C4-2B (cell line): Measurements from ENCODE around the gene TPPP2.
A peak's percentile ranks its signal among the peaks of the same experiment; 100 is the strongest.
"Not testable (repeated sequence)": the region's sequence is repeated elsewhere in the genome, so short reads cannot be mapped to it uniquely, and the experiment has no call there.

ENCODE experiments used
- H3K27ac ChIP-seq: fragments of 450-650 bp; 2 replicates; pipeline ENCODE4 v1.5.1; 2017
- ZFX ChIP-seq: fragments of 450-650 bp; IDR thresholded peaks from 2 replicates; pipeline ENCODE4 v1.6.1; 2017
- TF ChIP-seq, protein P1 (sequence below): fragments of 450-650 bp; conservative IDR thresholded peaks from 2 replicates; pipeline ENCODE4 v1.5.1; 2017; ENCODE audit warnings: mild to moderate bottlenecking

The TPPP2 gene

DNA sequence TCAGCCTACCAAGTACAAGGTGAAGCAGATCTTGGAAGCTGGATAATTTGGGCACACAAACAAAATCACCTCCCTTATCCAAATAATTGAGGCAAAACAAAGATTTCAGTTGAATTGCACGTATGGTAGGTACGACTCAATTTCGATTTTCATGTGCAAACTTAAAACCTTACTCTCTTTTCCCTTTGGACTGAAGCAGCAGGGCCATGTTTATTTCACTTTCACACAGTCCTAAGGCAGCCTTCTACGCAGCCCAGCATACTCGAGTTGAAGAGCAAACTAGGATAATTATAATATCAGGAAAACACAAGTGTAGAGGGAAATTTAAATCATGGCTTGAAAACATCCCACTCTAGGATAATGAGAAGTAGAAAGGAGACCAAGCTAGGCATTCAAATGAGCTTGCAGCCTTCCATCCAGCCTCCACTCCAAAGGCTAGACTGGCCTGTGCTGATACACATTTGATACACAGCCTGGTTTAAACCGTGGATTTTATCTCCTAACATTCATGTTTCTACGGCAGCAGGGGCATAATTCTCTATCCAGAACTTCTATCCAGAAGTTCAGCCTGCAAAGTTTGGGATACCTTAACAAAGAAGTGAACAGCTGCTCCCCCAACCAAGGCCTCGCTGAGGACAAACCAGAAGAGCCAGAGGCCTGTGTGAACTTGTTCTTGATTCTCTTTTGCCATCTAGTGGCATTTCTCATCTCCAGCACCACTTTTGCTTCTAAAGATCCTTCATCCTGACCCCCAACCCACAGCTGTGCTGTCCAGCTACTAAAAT is 9.8 kb downstream of the TPPP2 start:
- TF ChIP-seq, protein P1, sequence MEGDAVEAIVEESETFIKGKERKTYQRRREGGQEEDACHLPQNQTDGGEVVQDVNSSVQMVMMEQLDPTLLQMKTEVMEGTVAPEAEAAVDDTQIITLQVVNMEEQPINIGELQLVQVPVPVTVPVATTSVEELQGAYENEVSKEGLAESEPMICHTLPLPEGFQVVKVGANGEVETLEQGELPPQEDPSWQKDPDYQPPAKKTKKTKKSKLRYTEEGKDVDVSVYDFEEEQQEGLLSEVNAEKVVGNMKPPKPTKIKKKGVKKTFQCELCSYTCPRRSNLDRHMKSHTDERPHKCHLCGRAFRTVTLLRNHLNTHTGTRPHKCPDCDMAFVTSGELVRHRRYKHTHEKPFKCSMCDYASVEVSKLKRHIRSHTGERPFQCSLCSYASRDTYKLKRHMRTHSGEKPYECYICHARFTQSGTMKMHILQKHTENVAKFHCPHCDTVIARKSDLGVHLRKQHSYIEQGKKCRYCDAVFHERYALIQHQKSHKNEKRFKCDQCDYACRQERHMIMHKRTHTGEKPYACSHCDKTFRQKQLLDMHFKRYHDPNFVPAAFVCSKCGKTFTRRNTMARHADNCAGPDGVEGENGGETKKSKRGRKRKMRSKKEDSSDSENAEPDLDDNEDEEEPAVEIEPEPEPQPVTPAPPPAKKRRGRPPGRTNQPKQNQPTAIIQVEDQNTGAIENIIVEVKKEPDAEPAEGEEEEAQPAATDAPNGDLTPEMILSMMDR: peak; percentile 54
- TF ChIP-seq ZFX: no peak
- no peak overlapping the region for H3K27ac ChIP-seq

DNA sequence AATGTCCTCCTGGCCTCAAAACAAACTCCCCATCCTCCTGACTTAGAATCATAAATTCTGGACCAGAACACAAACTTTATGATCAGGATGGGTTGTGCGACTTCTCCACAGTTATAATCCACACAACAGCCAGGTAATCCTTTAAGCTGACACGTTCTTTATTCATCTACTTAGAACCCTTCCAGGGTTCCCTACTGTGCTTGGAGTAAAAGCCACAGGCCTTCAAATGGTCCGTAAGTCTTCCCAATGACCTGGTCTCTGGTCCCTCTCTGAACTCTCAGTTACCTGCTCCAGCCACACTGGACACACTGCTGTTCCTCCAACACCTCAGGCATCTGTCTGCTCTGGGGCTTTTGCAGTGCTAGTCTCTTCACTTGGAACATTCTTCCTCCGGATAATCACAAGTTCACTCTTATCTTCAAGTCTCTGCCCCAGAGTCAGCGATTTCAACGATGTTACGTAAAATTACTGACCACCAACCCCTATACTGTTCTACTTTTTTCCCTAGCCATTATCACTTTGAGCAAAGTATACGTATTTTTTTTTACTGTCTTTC is 10.4 kb downstream of the TPPP2 start:
- H3K27ac ChIP-seq: no peak overlapping the region
- TF ChIP-seq, protein P1: peak; percentile 32
- no peak for TF ChIP-seq ZFX

DNA sequence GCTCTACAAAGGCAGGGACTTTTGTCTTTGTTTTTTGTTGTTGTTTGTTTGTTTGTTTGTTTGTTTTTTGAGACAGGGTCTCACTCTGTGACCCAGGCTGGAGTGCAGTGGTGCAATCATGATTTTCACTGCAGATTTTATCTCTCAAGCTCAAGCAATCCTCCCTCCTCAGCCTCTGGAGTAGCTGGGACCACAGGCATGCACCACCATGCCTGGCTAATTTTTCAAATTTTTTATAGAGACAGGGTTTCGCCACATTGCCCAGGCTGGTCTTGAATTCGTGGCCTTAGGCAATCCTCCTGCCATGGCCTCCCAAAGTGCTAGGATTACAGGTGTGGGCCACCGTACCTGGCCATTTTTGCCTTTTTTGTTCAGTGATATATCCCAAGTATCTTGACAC is 10.9 kb downstream of the TPPP2 start:
- H3K27ac ChIP-seq: not testable (repeated sequence)

DNA sequence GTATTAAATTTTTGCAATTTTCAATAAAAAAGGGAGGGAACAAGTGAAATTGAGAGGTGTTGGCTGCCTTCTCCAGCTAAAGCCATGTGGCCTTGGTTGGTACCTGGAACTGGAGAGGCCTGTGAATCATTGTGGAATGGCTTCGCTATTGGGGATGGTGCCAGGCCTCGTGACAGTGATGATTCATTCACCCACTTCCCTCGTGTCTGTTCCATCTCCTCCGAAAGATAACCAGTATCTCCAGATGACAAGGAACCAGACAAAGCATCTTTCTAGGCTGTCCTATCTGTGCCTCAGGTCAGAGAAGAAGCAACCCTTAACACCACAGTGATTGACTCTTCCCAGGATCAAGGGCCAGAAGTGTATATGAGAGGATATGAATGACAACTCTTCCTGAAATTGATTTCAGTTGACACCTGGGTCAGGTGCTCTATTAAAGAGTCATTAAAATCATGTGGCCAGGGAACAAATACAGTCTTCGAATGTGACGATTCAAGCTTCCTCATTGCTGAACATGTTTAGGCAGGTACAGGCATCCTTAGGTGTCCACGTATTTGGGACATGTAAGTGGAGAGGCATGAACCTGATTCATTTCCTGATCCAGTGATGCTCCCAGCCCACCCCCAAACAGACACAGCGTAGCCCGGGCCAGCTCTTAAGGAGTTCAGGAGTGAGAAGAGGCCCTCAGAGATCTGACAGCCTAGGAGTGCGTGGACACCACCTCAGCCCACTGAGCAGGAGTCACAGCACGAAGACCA is 11.8 kb downstream of the TPPP2 start, which contains the start of gene RNASE7:
TSS of gene RNASE7 (plus strand) at position 687 of the 758 bp plus-strand sequence. CDS start 631 bp downstream, outside the sequence.
- peak within 1 kb of the TSS; percentile 27; the same call in 1 of the 2 replicates for H3K27ac ChIP-seq
- TF ChIP-seq, protein P1: no peak
- TF ChIP-seq ZFX: no peak

DNA sequence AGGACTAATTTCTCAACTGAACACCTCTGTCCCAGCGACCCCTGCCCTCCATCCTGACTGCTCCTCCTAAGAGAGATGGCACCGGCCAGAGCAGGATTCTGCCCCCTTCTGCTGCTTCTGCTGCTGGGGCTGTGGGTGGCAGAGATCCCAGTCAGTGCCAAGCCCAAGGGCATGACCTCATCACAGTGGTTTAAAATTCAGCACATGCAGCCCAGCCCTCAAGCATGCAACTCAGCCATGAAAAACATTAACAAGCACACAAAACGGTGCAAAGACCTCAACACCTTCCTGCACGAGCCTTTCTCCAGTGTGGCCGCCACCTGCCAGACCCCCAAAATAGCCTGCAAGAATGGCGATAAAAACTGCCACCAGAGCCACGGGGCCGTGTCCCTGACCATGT is 12.9 kb downstream of the TPPP2 start:
- peak overlapping the region; percentile 27; the same call in 1 of the 2 replicates for H3K27ac ChIP-seq
- TF ChIP-seq ZFX: no peak
- TF ChIP-seq, protein P1: no peak

DNA sequence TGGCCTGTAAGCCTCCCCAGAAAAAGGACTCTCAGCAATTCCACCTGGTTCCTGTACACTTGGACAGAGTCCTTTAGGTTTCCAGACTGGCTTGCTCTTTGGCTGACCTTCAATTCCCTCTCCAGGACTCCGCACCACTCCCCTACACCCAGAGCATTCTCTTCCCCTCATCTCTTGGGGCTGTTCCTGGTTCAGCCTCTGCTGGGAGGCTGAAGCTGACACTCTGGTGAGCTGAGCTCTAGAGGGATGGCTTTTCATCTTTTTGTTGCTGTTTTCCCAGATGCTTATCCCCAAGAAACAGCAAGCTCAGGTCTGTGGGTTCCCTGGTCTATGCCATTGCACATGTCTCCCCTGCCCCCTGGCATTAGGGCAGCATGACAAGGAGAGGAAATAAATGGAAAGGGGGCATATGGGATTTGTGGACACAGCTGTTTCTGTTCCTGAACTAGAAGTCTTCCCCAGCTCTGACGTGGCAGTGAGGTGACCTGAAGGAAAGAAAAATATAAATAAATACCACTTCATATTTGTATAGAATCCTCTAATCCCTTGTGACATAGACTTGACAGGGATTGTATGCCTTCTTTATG is 13.5 kb downstream of the TPPP2 start:
- H3K27ac ChIP-seq: peak overlapping the region; percentile 27; the same call in 1 of the 2 replicates
- TF ChIP-seq, protein P1: no peak

DNA sequence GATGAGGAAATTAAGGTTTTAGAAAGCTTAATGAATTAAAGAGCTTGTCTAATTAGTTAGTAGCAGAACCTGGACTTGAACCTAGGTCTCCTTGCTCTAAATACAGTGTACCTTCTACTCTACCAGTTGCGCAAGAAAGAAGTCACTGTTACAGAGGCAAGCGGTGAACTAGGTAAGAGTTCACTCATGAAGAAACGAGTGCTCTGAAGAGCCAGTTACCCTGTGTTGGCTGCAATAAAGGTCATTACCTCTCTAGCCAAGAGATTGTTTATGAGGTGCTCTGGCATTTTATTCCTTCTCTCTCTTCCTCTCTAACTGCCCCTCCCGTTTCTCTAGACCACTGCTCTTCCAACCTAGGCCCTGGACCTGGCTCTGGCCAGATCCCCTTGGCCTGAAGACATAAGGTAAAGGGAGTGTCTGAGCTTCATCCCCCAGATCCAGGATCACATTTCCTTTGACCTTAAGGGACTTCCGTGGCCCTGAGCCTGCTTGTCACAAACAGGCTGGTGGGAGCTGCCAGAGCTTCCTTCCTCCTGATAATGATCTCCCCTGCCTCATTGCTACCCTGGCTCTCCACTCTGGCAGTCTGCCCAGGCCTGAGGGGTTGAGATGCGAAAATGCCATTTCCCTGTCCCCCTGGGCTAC is 14.1 kb downstream of the TPPP2 start:
- H3K27ac ChIP-seq: peak overlapping the region; percentile 17
- TF ChIP-seq ZFX: no peak
- TF ChIP-seq, protein P1: no peak
